ENCODE data around the gene HS3ST3B1. TPM values are rescaled to one million over a fixed set of nuclear protein-coding genes. Genes with fewer than 3 reads are reported as not detected.

The HS3ST3B1 gene
- total and polyA plus RNA-seq, 2 experiments from 2014 or later = 8.1 to 17.7 TPM

DNA sequence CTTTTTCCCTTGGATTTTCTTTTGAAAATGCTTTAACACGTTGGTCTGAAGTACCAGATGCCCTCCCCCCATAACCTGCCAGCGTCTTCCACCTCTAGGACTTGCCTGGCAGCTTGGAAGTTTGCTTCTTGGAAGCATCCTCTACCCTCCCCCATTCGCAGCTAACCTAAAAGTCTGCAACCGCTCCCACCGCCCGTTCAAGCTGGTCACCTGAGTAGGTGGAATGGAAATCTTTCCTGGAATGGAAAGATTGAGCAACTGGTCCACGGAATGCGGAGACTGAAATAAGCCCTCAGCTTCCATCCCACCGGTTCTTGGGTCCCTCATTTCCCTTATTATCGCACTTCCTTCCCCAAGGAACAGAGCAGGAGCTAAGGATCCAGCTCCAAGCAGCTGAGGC is 31.4 kb downstream of the HS3ST3B1 start:
- H3K9me2 ChIP-seq (ENCODE audit: insufficient read depth) = no peaks in the 10 kb centered on the region; the same call in 1 of the 2 replicates
- Mint-ChIP-seq H3K9me3 (peaks cover 3% of the 10 kb centered on the region; the same call in 1 of the 3 replicates), H3K27me3 (ENCODE audit: insufficient read depth, low read depth, poor library complexity) (peaks cover 17% of the 10 kb centered on the region), H3K4me3 (peak overlapping the region; percentile 62), H3K36me3 (ENCODE audit: low read depth) (peaks cover 2% of the 10 kb centered on the region; the same call in 2 of the 3 replicates), H3K4me1 (peaks cover 82% of the 10 kb centered on the region), H3K27ac (peak overlapping the region; percentile 67)
- peak; percentile 77 for DNase-seq (ENCODE audit: low spot score)
- H3K4me2 ChIP-seq = peak overlapping the region; percentile 80
- H3K79me2 ChIP-seq (replicated peaks; ENCODE audit: insufficient read depth) = peaks cover 59% of the 10 kb centered on the region
- H3K27me3 ChIP-seq (ENCODE audit: insufficient read depth) = peaks cover 4% of the 10 kb centered on the region; the same call in 1 of the 2 replicates
- peaks cover 8% of the 10 kb centered on the region; the same call in 1 of the 2 replicates for H3F3A ChIP-seq (replicated peaks; ENCODE audit: low read depth)
- H2AFZ ChIP-seq = no peak overlapping the region
- TF ChIP-seq JUNB (IDR thresholded peaks at IDR 0.05; ENCODE audit: unreplicated experiment) = no peak
- no peak for TF ChIP-seq ZNF331 (CRISPR knock-in tag; IDR thresholded peaks at IDR 0.05; ENCODE audit: low read depth)
- TF ChIP-seq, protein P1, sequence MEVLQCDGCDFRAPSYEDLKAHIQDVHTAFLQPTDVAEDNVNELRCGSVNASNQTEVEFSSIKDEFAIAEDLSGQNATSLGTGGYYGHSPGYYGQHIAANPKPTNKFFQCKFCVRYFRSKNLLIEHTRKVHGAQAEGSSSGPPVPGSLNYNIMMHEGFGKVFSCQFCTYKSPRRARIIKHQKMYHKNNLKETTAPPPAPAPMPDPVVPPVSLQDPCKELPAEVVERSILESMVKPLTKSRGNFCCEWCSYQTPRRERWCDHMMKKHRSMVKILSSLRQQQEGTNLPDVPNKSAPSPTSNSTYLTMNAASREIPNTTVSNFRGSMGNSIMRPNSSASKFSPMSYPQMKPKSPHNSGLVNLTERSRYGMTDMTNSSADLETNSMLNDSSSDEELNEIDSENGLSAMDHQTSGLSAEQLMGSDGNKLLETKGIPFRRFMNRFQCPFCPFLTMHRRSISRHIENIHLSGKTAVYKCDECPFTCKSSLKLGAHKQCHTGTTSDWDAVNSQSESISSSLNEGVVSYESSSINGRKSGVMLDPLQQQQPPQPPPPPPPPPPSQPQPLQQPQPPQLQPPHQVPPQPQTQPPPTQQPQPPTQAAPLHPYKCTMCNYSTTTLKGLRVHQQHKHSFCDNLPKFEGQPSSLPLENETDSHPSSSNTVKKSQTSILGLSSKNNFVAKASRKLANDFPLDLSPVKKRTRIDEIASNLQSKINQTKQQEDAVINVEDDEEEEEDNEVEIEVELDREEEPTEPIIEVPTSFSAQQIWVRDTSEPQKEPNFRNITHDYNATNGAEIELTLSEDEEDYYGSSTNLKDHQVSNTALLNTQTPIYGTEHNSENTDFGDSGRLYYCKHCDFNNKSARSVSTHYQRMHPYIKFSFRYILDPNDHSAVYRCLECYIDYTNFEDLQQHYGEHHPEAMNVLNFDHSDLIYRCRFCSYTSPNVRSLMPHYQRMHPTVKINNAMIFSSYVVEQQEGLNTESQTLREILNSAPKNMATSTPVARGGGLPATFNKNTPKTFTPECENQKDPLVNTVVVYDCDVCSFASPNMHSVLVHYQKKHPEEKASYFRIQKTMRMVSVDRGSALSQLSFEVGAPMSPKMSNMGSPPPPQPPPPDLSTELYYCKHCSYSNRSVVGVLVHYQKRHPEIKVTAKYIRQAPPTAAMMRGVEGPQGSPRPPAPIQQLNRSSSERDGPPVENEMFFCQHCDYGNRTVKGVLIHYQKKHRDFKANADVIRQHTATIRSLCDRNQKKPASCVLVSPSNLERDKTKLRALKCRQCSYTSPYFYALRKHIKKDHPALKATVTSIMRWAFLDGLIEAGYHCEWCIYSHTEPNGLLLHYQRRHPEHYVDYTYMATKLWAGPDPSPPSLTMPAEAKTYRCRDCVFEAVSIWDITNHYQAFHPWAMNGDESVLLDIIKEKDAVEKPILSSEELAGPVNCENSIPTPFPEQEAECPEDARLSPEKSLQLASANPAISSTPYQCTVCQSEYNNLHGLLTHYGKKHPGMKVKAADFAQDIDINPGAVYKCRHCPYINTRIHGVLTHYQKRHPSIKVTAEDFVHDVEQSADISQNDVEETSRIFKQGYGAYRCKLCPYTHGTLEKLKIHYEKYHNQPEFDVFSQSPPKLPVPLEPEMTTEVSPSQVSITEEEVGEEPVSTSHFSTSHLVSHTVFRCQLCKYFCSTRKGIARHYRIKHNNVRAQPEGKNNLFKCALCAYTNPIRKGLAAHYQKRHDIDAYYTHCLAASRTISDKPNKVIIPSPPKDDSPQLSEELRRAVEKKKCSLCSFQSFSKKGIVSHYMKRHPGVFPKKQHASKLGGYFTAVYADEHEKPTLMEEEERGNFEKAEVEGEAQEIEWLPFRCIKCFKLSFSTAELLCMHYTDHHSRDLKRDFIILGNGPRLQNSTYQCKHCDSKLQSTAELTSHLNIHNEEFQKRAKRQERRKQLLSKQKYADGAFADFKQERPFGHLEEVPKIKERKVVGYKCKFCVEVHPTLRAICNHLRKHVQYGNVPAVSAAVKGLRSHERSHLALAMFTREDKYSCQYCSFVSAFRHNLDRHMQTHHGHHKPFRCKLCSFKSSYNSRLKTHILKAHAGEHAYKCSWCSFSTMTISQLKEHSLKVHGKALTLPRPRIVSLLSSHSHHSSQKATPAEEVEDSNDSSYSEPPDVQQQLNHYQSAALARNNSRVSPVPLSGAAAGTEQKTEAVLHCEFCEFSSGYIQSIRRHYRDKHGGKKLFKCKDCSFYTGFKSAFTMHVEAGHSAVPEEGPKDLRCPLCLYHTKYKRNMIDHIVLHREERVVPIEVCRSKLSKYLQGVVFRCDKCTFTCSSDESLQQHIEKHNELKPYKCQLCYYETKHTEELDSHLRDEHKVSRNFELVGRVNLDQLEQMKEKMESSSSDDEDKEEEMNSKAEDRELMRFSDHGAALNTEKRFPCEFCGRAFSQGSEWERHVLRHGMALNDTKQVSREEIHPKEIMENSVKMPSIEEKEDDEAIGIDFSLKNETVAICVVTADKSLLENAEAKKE (CRISPR knock-in tag; IDR thresholded peaks at IDR 0.05) = 0 out of 2 replicates have a peak, but pooled peaks have one; percentile 12
- no peak for TF ChIP-seq CREB1 (CRISPR knock-in tag; IDR thresholded peaks at IDR 0.05; ENCODE audit: low read depth)
- TF ChIP-seq CTCF (conservative IDR thresholded peaks at IDR 0.05; ENCODE audit: low read depth in 2 of 2) = no peak
- ATAC-seq = peak; percentile 31
- peak overlapping the region; percentile 36 for H3K4me3 ChIP-seq
- H4K20me1 ChIP-seq (replicated peaks; ENCODE audit: insufficient read depth) = no peaks in the 10 kb centered on the region
- H3K27ac ChIP-seq (ENCODE audit: low read depth) = peak overlapping the region; percentile 89
- H3K4me1 ChIP-seq (ENCODE audit: insufficient read depth) = peaks cover 66% of the 10 kb centered on the region
- H3K36me3 ChIP-seq (ENCODE audit: insufficient read depth) = no peaks in the 10 kb centered on the region
